GM12892 (cell line): ENCODE results near the gene ZNF354B.

ENCODE experiments used
- POLR2A ChIP-seq: IDR thresholded peaks from 2 replicates; pipeline ENCODE4 v1.6.1; 2011; ENCODE audit warnings: low read depth, low read length, control low read depth
- POLR2AphosphoS5 ChIP-seq: IDR thresholded peaks from 2 replicates; pipeline ENCODE4 v1.6.1; 2011; ENCODE audit warnings: low read depth, low read length, control low read depth
- TAF1 ChIP-seq: IDR thresholded peaks from 2 replicates; pipeline ENCODE4 v1.6.1; 2011; ENCODE audit warnings: low read depth, mild to moderate bottlenecking, control low read depth, low read length, borderline replicate concordance

GRCh38 chr5:178902849-178903248 is 43.1 kb downstream of the ZNF354B start:
- TF ChIP-seq POLR2A, result no peak
- no peak for TF ChIP-seq POLR2AphosphoS5
- no peak for TF ChIP-seq TAF1
